ENCODE measurements around the gene RNF5.
A peak's percentile ranks its signal among the peaks of the same experiment; 100 is the strongest.

The RNF5 gene, protein sequence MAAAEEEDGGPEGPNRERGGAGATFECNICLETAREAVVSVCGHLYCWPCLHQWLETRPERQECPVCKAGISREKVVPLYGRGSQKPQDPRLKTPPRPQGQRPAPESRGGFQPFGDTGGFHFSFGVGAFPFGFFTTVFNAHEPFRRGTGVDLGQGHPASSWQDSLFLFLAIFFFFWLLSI

DNA sequence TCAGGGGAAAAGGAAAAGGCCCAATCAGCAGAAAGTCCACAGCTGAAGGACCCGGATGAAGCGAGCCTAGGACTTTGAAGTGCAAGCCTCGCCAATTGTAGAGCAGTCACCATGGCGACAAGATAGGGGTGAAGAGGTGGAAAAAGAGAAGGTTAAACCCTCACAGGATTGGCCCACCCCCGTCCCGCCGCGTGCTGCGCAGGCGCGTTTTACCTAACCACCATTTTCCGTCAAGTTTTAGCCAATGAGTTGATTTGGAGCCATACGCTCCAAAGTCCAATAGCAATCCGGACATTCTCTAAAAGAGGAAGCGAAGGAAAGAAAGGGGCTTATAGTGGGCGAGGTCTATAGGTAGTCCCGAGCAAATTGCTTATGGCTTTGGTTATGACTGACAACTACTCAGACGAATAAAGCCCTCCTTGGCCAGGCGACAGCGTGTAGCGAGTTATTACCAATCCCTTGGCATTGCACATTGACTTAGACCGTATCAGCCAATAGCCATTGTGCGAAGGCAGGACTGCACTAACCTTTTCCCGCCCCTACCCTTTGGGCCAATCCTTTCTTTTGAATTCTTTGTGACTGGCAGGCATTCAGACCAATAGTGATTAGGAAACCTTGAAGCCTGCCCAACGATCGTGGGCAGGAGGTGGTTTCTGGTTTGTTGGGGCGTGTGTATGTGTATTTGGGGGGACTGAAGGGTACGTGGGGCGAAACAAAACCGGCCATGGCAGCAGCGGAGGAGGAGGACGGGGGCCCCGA is at the start of gene RNF5:
Gene RNF5 (plus strand): TSS at position 618 of the 759 bp plus-strand sequence. CDS start 107 bp downstream, at position 725.
- peak within 1 kb of the TSS; percentile 88 for H3K27ac ChIP-seq
- TF ChIP-seq, protein P1, sequence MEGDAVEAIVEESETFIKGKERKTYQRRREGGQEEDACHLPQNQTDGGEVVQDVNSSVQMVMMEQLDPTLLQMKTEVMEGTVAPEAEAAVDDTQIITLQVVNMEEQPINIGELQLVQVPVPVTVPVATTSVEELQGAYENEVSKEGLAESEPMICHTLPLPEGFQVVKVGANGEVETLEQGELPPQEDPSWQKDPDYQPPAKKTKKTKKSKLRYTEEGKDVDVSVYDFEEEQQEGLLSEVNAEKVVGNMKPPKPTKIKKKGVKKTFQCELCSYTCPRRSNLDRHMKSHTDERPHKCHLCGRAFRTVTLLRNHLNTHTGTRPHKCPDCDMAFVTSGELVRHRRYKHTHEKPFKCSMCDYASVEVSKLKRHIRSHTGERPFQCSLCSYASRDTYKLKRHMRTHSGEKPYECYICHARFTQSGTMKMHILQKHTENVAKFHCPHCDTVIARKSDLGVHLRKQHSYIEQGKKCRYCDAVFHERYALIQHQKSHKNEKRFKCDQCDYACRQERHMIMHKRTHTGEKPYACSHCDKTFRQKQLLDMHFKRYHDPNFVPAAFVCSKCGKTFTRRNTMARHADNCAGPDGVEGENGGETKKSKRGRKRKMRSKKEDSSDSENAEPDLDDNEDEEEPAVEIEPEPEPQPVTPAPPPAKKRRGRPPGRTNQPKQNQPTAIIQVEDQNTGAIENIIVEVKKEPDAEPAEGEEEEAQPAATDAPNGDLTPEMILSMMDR (IDR thresholded peaks at IDR 0.05; ENCODE audit: low read depth, low read length, missing control alignments), result no peak
- H3K4me3 ChIP-seq (ENCODE audit: low read depth, low read length), result peak within 1 kb of the TSS; percentile 95
- H3K36me3 ChIP-seq (replicated peaks), result peaks cover 15% of the 10 kb centered on the region
- in situ Hi-C loops (cut with HindIII; ENCODE audit: low pct_ligation_motif_present, low sequenced_read_pairs), result no loop called here
- no peaks in the 10 kb centered on the region for H3K27me3 ChIP-seq (replicated peaks)
- DNase-seq, result peak; percentile 100

DNA sequence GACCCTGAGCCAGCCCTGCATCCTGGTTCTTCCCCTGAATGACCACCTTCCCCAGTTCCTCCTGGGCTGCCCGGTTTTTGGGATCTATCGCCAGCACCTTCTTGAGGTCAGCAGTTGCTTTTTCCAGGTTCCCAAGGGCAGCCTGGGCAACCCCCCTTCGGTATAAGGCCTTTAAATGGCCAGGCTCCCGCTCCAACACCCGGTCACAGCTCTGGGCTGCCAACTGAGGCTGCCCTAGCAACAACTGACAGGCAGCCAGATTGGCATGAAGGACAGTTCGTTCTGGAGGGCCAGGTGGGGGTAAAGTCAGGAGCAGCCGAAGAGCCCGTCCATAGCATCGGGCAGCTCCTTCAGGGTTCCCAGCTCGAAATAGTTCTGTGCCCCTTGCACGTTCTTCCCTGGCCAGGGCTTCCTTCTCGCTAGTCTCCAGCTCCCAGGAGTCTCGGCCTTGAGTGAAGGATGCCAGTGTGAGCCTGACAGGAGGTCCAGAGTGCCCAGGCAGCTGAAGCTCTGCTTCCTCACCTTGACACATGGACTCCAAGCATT is 49.4 kb upstream of the RNF5 start:
- H3K4me3 ChIP-seq (ENCODE audit: low read depth, low read length), result peak overlapping the region; percentile 3

DNA sequence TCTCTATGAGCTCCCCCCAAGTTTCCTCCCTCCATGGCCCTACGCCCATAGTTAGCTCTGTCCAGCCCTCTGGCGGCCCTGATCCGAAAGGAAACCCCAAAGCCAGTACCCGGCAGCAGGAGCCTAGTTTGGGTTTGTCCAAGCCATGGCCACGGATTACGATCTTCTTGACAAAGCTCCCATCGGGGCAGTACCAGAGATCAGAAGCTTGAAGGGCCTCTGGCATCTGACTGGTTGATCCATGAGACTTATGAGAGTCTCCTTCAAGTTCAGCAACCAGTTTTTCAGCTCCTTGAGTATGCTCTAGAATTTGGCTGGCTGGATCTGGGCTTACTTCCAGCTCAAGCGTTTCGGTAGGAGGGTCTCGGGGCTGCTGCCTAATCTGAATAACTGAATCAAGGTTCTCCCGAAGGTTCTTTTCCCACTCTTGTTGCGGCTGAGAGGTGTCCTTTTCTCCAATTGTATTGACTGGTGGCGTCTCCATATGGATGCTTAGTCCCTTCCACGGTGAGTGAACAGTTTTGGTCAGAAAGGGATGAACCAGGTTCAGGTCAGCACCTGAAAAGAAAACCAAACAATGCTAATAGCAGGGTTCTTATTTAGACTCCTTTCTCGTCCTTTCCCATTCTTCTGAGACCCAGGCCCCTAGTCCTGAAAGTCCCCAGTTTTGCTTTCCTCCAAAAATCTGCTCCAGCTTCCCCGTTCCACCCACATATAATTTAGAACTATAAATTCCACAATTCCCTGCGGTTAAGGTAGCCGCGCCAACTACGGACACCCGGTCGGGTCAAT is 48.7 kb upstream of the RNF5 start:
- no peak for DNase-seq
- no peaks in the 10 kb centered on the region for H3K36me3 ChIP-seq (replicated peaks)
- H3K27ac ChIP-seq, result peak overlapping the region; percentile 64
- H3K27me3 ChIP-seq (replicated peaks), result no peaks in the 10 kb centered on the region
- peak overlapping the region; percentile 77 for H3K4me3 ChIP-seq (ENCODE audit: low read depth, low read length)
- in situ Hi-C loops (cut with HindIII; ENCODE audit: low pct_ligation_motif_present, low sequenced_read_pairs), result loop anchor here (10.0 kb wide), 1 partner anchor 55 kb away; the partner anchor contains the start of gene AGER
- TF ChIP-seq, protein P1 (IDR thresholded peaks at IDR 0.05; ENCODE audit: low read depth, low read length, missing control alignments), result no peak

More for the DNA sequence above, 49.4 kb upstream of the RNF5 start:
- in situ Hi-C loops (cut with HindIII; ENCODE audit: low pct_ligation_motif_present, low sequenced_read_pairs), result loop anchor here (10.0 kb wide), 1 partner anchor 56 kb away; the partner anchor contains the start of gene AGER
- Histone ChIP-seq H3K27me3 (replicated peaks) (no peaks in the 10 kb centered on the region), H3K27ac (no peak overlapping the region), H3K36me3 (replicated peaks) (peaks cover 3% of the 10 kb centered on the region)
- DNase-seq, result no peak
- TF ChIP-seq, protein P1 (IDR thresholded peaks at IDR 0.05; ENCODE audit: low read depth, low read length, missing control alignments), result no peak

DNA sequence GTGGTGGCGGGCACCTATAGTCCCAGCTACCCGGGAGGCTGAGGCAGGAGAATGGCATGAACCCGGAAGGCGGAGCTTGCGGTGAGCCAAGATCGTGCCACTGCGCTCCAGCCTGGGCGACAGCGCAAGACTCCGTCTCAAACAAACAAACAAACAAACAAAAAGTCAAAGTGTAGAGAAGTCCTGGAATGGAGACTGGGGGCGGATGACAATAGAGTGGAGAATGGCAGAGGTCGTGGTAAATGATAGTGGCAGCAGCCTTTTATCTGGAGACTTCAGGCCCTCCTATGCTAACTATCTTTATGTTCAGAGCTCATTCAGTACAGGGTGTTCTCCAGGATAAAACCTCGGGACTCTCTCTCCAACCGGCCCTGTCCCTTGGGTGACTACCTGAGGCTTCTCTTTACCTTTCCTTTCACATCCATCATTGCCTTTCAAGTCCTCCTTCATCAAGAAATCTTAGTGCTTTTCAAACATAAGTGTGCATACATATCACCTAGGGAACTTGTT is 46.7 kb upstream of the RNF5 start:
- in situ Hi-C loops (cut with HindIII; ENCODE audit: low pct_ligation_motif_present, low sequenced_read_pairs), result no loop called here
- Histone ChIP-seq H3K36me3 (replicated peaks) (no peaks in the 10 kb centered on the region), H3K4me3 (ENCODE audit: low read depth, low read length) (no peak overlapping the region), H3K27ac (no peak overlapping the region), H3K27me3 (replicated peaks) (no peaks in the 10 kb centered on the region)
- TF ChIP-seq, protein P1 (IDR thresholded peaks at IDR 0.05; ENCODE audit: low read depth, low read length, missing control alignments), result no peak
- no peak for DNase-seq

DNA sequence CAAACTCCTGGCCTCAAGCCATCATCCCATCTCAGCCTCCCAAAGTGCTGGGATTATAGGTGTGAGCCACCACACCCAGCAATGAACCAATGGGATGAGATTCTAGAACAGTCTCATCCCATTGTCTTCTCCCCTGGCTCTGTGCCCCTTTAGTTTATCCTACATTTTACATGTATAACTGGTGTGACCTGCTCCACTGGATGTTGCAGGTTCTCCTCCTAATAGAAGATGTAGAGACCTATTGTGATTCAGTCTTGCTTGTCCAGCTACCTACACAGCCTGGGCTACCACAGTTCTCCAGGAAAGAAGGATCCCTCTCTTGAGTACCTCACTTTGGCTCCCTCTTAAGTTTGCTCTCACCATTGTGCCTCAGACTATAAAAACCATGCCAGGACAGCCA is 46.1 kb upstream of the RNF5 start:
- Histone ChIP-seq H3K27me3 (replicated peaks) (no peaks in the 10 kb centered on the region), H3K27ac (no peak overlapping the region), H3K4me3 (ENCODE audit: low read depth, low read length) (no peak overlapping the region), H3K36me3 (replicated peaks) (no peaks in the 10 kb centered on the region)
- in situ Hi-C loops (cut with HindIII; ENCODE audit: low pct_ligation_motif_present, low sequenced_read_pairs), result no loop called here
- TF ChIP-seq, protein P1 (IDR thresholded peaks at IDR 0.05; ENCODE audit: low read depth, low read length, missing control alignments), result no peak
- no peak for DNase-seq
